Measurements from ENCODE around the gene GLS2. TPM values are rescaled to one million over a fixed set of nuclear protein-coding genes. Genes with fewer than 3 reads are reported as not detected.

The GLS2 gene
- polyA plus RNA-seq, 2 of the 4 experiments (the other 2 are of a cell fraction): 0.36 to 0.44 TPM

DNA sequence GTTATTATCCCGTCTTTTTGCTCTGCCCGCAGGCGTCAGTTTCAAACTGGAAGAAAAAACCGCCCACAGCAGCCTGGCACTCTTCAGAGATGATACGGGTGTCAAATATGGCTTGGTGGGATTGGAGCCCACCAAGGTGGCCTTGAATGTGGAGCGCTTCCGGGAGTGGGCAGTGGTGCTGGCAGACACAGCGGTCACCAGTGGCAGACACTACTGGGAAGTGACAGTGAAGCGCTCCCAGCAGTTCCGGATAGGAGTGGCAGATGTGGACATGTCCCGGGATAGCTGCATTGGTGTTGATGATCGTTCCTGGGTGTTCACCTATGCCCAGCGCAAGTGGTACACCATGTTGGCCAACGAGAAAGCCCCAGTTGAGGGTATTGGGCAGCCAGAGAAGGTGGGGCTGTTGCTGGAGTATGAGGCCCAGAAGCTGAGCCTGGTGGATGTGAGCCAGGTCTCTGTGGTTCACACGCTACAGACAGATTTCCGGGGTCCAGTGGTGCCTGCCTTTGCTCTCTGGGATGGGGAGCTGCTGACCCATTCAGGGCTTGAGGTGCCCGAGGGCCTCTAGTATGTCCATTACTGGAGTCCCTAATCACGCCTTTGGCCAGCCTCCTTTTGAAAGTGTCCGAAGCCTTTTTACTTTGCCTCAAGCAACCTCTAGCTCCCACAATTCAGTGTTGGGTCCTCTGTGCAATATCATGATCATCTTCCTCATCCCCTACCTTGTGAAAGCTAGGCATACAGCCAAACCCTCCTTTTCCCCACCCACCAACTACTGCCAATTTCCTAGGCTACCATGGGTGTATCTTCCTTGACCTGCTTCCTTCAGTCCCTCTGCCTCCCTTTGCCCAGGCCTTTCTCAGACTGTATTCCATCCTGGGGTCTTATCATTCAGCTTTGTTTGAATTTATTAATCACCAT lies 18.7 kb downstream of the GLS2 start:
- Histone ChIP-seq H3K4me1 (peaks cover 7% of the 10 kb centered on the region; the same call in 2 of the 3 replicates), H3K4me3 (peak overlapping the region; percentile 90), H3K4me2 (peak overlapping the region; percentile 96), H3K9me3 (no peaks in the 10 kb centered on the region), H3K27ac (peak overlapping the region; percentile 89 to 95)
- ChIA-PET CTCF (interaction anchor here (0.6 to 2.1 kb wide), 12 partner anchors 8 to 280 kb away, joined by 3 to 8 read pairs (median 4); partner anchors contain the start of gene SMARCC2), POLR2A (no interaction called here)
- peak in 1 of 2 experiments; percentile 33 for DNase-seq (ENCODE audit: low read depth in 1 of 2, low spot score in 1 of 2)
- WGBS (ENCODE audit: missing lambda C conversion rate): 28% methylated on average over 18 of the region's 19 CpGs
- peak; percentile 13 to 26; a peak in 4 of 6 replicates for ATAC-seq
- no peak for FAIRE-seq
- TF ChIP-seq RFX5 (IDR thresholded peaks at IDR 0.05) (no peak), TP53 (CRISPR knock-in tag; IDR thresholded peaks at IDR 0.05) (0 out of 2 replicates have a peak, but pooled peaks have one; percentile 36)

DNA sequence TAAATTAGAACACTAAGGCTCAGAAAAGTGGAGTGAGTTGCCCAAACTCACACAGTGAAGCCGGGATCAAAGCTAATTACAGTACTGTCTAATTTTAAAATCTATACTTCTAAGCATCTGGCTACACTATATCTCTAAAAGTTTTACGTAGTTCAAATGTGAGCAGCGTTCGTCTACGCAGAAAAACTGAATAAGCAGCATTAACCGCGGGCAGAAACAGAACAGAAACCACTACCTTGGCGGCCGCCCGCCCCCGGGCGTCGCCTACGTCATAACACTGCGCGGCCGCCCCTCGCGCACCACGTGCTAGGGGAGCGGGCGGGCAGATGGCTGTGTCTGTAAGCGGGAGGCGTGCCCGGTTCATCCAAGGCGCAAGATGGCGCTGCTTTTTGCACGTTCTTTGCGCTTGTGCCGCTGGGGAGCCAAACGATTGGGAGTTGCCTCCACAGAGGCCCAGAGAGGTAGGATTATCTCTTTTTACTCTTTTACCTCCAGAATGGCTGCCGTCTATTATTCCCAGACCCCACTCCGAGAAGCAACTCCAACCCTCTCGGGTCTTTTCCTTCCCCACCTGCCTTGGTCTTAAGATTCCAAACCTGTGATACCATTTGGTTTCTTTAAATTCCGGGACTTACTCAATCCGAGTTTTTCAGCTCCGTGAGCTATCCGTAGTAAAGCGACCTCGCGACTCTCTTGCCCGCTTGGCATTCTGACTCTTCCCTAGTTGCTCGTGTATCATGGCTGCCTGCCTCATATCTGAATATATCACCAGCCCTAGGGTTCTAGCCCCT lies 19.6 kb downstream of the GLS2 start, which contains the start of gene SPRYD4:
SPRYD4 (plus strand) TSS at position 363 of the 791 bp plus-strand sequence; CDS start at position 377, 14 bp downstream.
- H3K4me2 ChIP-seq: peak within 1 kb of the TSS; percentile 96
- ATAC-seq (peak; percentile 94 to 96), FAIRE-seq (no peak)
- TF ChIP-seq RARB (CRISPR knock-in tag; IDR thresholded peaks at IDR 0.05) (no peak), RFX5 (IDR thresholded peaks at IDR 0.05) (no peak), POLR2AphosphoS2 (conservative IDR thresholded peaks at IDR 0.05; ENCODE audit: low read length) (no peak), ZFP36 (IDR thresholded peaks at IDR 0.05; ENCODE audit: borderline replicate concordance, partially characterized antibody) (no peak), ZSCAN20 (CRISPR knock-in tag; IDR thresholded peaks at IDR 0.05) (no peak), JUN (IDR thresholded peaks at IDR 0.05) (peak; percentile 88 to 95), PHF8 (IDR thresholded peaks at IDR 0.05; ENCODE audit: borderline replicate concordance, low read depth) (peak; percentile 70; the same call in 1 of the 2 replicates), CEBPB (IDR thresholded peaks at IDR 0.05) (no peak), HDAC2 (IDR thresholded peaks at IDR 0.05) (peak; percentile 76; the same call in 1 of the 2 replicates), MAFK (IDR thresholded peaks at IDR 0.05; ENCODE audit: partially characterized antibody) (no peak), MYC (IDR thresholded peaks at IDR 0.05; ENCODE audit: borderline replicate concordance, low read length) (peak; percentile 100), POLR2A (IDR thresholded peaks at IDR 0.05; ENCODE audit: low read length) (peak; percentile 92), RNF2 (IDR thresholded peaks at IDR 0.05; ENCODE audit: borderline replicate concordance, low read depth) (no peak), SMC3 (IDR thresholded peaks at IDR 0.05) (no peak), CBX2 (IDR thresholded peaks at IDR 0.05; ENCODE audit: borderline replicate concordance, low read depth) (no peak), CHD2 (IDR thresholded peaks at IDR 0.05; ENCODE audit: low read length, partially characterized antibody) (no peak), TP53 (CRISPR knock-in tag; IDR thresholded peaks at IDR 0.05) (0 out of 2 replicates have a peak, but pooled peaks have one; percentile 20), EP300 (IDR thresholded peaks at IDR 0.05) (no peak), FOXS1 (CRISPR knock-in tag; IDR thresholded peaks at IDR 0.05) (no peak), JUNB (IDR thresholded peaks at IDR 0.05) (no peak), EHF (CRISPR knock-in tag; IDR thresholded peaks at IDR 0.05) (no peak), KDM5A (IDR thresholded peaks at IDR 0.05) (peak; percentile 96), MAZ (IDR thresholded peaks at IDR 0.05; ENCODE audit: borderline replicate concordance, low read depth, low read length) (no peak), HEYL (CRISPR knock-in tag; IDR thresholded peaks at IDR 0.05) (no peak), HOXB13 (CRISPR knock-in tag; IDR thresholded peaks at IDR 0.05; ENCODE audit: low read depth) (no peak), FOSL2 (IDR thresholded peaks at IDR 0.05) (no peak), FOSL2 (CRISPR knock-in tag; IDR thresholded peaks at IDR 0.05) (no peak), CBX8 (IDR thresholded peaks at IDR 0.05) (no peak)
- TF ChIP-seq, protein P1, sequence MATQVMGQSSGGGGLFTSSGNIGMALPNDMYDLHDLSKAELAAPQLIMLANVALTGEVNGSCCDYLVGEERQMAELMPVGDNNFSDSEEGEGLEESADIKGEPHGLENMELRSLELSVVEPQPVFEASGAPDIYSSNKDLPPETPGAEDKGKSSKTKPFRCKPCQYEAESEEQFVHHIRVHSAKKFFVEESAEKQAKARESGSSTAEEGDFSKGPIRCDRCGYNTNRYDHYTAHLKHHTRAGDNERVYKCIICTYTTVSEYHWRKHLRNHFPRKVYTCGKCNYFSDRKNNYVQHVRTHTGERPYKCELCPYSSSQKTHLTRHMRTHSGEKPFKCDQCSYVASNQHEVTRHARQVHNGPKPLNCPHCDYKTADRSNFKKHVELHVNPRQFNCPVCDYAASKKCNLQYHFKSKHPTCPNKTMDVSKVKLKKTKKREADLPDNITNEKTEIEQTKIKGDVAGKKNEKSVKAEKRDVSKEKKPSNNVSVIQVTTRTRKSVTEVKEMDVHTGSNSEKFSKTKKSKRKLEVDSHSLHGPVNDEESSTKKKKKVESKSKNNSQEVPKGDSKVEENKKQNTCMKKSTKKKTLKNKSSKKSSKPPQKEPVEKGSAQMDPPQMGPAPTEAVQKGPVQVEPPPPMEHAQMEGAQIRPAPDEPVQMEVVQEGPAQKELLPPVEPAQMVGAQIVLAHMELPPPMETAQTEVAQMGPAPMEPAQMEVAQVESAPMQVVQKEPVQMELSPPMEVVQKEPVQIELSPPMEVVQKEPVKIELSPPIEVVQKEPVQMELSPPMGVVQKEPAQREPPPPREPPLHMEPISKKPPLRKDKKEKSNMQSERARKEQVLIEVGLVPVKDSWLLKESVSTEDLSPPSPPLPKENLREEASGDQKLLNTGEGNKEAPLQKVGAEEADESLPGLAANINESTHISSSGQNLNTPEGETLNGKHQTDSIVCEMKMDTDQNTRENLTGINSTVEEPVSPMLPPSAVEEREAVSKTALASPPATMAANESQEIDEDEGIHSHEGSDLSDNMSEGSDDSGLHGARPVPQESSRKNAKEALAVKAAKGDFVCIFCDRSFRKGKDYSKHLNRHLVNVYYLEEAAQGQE (IDR thresholded peaks at IDR 0.05): no peak; the same call in 1 of the 2 replicates
- TF ChIP-seq, protein P2, sequence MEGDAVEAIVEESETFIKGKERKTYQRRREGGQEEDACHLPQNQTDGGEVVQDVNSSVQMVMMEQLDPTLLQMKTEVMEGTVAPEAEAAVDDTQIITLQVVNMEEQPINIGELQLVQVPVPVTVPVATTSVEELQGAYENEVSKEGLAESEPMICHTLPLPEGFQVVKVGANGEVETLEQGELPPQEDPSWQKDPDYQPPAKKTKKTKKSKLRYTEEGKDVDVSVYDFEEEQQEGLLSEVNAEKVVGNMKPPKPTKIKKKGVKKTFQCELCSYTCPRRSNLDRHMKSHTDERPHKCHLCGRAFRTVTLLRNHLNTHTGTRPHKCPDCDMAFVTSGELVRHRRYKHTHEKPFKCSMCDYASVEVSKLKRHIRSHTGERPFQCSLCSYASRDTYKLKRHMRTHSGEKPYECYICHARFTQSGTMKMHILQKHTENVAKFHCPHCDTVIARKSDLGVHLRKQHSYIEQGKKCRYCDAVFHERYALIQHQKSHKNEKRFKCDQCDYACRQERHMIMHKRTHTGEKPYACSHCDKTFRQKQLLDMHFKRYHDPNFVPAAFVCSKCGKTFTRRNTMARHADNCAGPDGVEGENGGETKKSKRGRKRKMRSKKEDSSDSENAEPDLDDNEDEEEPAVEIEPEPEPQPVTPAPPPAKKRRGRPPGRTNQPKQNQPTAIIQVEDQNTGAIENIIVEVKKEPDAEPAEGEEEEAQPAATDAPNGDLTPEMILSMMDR (IDR thresholded peaks at IDR 0.05): peak; percentile 55
- TF ChIP-seq, protein P3, sequence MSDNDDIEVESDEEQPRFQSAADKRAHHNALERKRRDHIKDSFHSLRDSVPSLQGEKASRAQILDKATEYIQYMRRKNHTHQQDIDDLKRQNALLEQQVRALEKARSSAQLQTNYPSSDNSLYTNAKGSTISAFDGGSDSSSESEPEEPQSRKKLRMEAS (IDR thresholded peaks at IDR 0.05): peak; percentile 100

More for the DNA sequence above, 19.6 kb downstream of the GLS2 start, which contains the start of gene SPRYD4:
- no peaks in the 10 kb centered on the region for H3K9me3 ChIP-seq
- CTCF ChIA-PET: interaction anchor here (0.7 to 2.1 kb wide), 11 partner anchors 8 to 279 kb away, joined by 3 to 6 read pairs (median 4); partner anchors contain the start of gene SMARCC2
- POLR2A ChIA-PET: interaction anchor here (0.6 to 1.0 kb wide), 4 partner anchors 19 to 278 kb away, joined by 3 to 4 read pairs (median 4); partner anchors contain the start of genes PAN2, STAT2 and TIMELESS
- 1% methylated on average over 43 of the region's 43 CpGs for WGBS (ENCODE audit: missing lambda C conversion rate)
- H3K27ac ChIP-seq: peak within 1 kb of the TSS; percentile 89 to 95
- peaks cover 7% of the 10 kb centered on the region; the same call in 2 of the 3 replicates for H3K4me1 ChIP-seq
- DNase-seq (ENCODE audit: low read depth in 1 of 2, low spot score in 1 of 2): peak; percentile 92 to 96
- peak within 1 kb of the TSS; percentile 90 for H3K4me3 ChIP-seq

Measured in A549 (cell line).